PC-9 (cell line): ENCODE data around the gene ZNF266. TPM values are rescaled to one million over a fixed set of nuclear protein-coding genes. Genes with fewer than 3 reads are reported as not detected.
A peak's percentile ranks its signal among the peaks of the same experiment; 100 is the strongest.

Source experiments
- BruUV-seq: library from RNA; stranded (reverse); fragments of 400-500 nt; replicated peaks from 2 replicates; lab custom pipeline; 2021; lab: Mats Ljungman, UMichigan
- CTCF ChIA-PET: fragments of 300-600 bp; sonication (Branson Sonifier 250); formaldehyde crosslinking; loops from one replicate; lab custom pipeline; 2022; ENCODE audit warnings: antibody characterized with exemption; lab: Charles Lee
- POLR2A ChIA-PET: fragments of 300-600 bp; sonication (Branson Sonifier 250); formaldehyde crosslinking; loops from one replicate; lab custom pipeline; 2022; ENCODE audit warnings: antibody characterized with exemption; ENCODE audit not compliant: unreplicated experiment; lab: Charles Lee
- DNase-seq, 2 experiments: peaks; one replicate each; pipeline versions ENCODE4 v3.0.0 to v3.0.0-alpha.2; 2015 to 2022; ENCODE audit warnings: mixed read lengths in 1 of 2
- H2AFZ ChIP-seq: fragments of 200-600 bp; sonication (generic); 2 replicates; pipeline ENCODE4 v1.8.1; 2017; ENCODE audit warnings: antibody characterized with exemption
- H3F3A ChIP-seq: fragments of 200-600 bp; sonication (generic); 2 replicates; pipeline ENCODE4 v1.8.1; 2017; ENCODE audit warnings: antibody characterized with exemption, mild to moderate bottlenecking, low read depth; ENCODE audit not compliant: insufficient read depth
- H3K27ac ChIP-seq: fragments of 200-600 bp; sonication (generic); 2 replicates; pipeline ENCODE4 v1.6.1; 2016; ENCODE audit warnings: mixed run types
- H3K27me3 ChIP-seq: fragments of 200-600 bp; sonication (generic); 2 replicates; pipeline ENCODE4 v1.6.1; 2016; ENCODE audit warnings: low read depth, mixed run types; ENCODE audit not compliant: insufficient read depth
- H3K36me3 ChIP-seq: fragments of 200-600 bp; sonication (generic); 2 replicates; pipeline ENCODE4 v1.6.1; 2016; ENCODE audit warnings: low read depth, mixed run types
- H3K4me1 ChIP-seq: fragments of 200-600 bp; sonication (generic); replicated peaks from 2 replicates; pipeline ENCODE4 v1.6.1; 2016; ENCODE audit warnings: mixed run types; ENCODE audit not compliant: insufficient read depth
- H3K4me2 ChIP-seq: fragments of 200-600 bp; sonication (generic); 2 replicates; pipeline ENCODE4 v1.6.1; 2017; ENCODE audit warnings: mixed run types
- H3K4me3 ChIP-seq: fragments of 200-600 bp; sonication (generic); 2 replicates; pipeline ENCODE4 v1.6.1; 2016; ENCODE audit warnings: mixed run types
- H3K79me2 ChIP-seq: fragments of 200-600 bp; sonication (generic); 2 replicates; pipeline ENCODE4 v1.6.1; 2017; ENCODE audit warnings: low read depth, mixed run types
- H3K9me2 ChIP-seq: fragments of 200-600 bp; sonication (generic); 2 replicates; pipeline ENCODE4 v1.8.1; 2017; ENCODE audit warnings: mild to moderate bottlenecking; ENCODE audit not compliant: insufficient read depth
- H3K9me3 ChIP-seq: fragments of 200-600 bp; sonication (generic); 2 replicates; pipeline ENCODE4 v1.8.1; 2016; ENCODE audit warnings: low read depth; ENCODE audit not compliant: insufficient read depth
- H4K20me1 ChIP-seq: fragments of 200-600 bp; sonication (generic); 2 replicates; pipeline ENCODE4 v1.8.1; 2017; ENCODE audit not compliant: insufficient read depth
- EZH2 ChIP-seq: fragments of 200-600 bp; sonication (generic); IDR thresholded peaks from 2 replicates; pipeline ENCODE4 v1.8.0; 2017; ENCODE audit warnings: antibody characterized with exemption, low read depth
- intact Hi-C: fragments of 100-400 bp; cut with micrococcal nuclease; formaldehyde crosslinking; loops from one replicate; pipeline ENCODE4 v1.10.0; 2022; ENCODE audit not compliant: unreplicated experiment
- total RNA-seq: library from RNA; stranded (reverse); gene quantifications from 2 replicates; pipeline ENCODE4 v1.2.3, GENCODE V29; 2021
- TF ChIP-seq, protein P1 (sequence below): fragments of 200-600 bp; sonication (generic); conservative IDR thresholded peaks from 2 replicates; pipeline ENCODE4 v1.6.1; 2017; ENCODE audit warnings: mixed run types, antibody characterized with exemption, mild to moderate bottlenecking, moderate library complexity

The ZNF266 gene
- total RNA-seq, 1 experiment from 2014 or later = 13.8 TPM

DNA sequence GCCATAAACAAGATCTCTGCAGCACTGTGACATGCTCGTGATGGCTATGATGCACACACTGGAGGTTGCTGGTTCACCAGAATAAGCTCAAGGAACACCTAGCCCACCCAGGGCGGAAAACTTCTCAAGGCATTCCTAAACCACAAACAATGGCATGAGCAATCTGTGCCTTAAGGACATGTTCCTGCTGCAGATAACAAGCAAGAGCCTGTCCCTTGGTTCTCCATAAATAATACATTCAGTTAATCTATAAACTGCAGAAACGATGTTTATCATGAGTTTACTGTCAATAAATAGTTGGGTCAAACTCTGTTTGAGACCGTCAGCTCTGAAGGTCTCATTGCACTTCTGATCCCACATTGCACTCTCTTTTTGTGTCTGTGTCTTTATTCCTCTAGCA, 18.6 kb upstream of the ZNF266 start:
- H3F3A ChIP-seq = no peaks in the 10 kb centered on the region
- no peak overlapping the region for H2AFZ ChIP-seq
- CTCF ChIA-PET = no interaction called here
- no peaks in the 10 kb centered on the region for H3K79me2 ChIP-seq
- no peaks in the 10 kb centered on the region for H3K36me3 ChIP-seq
- intact Hi-C loops = no loop called here
- H3K27me3 ChIP-seq = 0 out of 2 replicates have a peak, but pooled peaks cover 11% of the 10 kb centered on the region
- no peaks in the 10 kb centered on the region for H3K4me1 ChIP-seq
- no peak overlapping the region for H3K27ac ChIP-seq
- TF ChIP-seq EZH2 = no peak
- TF ChIP-seq, protein P1, sequence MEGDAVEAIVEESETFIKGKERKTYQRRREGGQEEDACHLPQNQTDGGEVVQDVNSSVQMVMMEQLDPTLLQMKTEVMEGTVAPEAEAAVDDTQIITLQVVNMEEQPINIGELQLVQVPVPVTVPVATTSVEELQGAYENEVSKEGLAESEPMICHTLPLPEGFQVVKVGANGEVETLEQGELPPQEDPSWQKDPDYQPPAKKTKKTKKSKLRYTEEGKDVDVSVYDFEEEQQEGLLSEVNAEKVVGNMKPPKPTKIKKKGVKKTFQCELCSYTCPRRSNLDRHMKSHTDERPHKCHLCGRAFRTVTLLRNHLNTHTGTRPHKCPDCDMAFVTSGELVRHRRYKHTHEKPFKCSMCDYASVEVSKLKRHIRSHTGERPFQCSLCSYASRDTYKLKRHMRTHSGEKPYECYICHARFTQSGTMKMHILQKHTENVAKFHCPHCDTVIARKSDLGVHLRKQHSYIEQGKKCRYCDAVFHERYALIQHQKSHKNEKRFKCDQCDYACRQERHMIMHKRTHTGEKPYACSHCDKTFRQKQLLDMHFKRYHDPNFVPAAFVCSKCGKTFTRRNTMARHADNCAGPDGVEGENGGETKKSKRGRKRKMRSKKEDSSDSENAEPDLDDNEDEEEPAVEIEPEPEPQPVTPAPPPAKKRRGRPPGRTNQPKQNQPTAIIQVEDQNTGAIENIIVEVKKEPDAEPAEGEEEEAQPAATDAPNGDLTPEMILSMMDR = no peak
- no peak for DNase-seq
- H3K9me3 ChIP-seq = peaks cover 42% of the 10 kb centered on the region
- H3K4me3 ChIP-seq = no peak overlapping the region
- POLR2A ChIA-PET = interaction anchor here (0.6 kb wide), 1 partner anchor 21 kb away, joined by 3 read pairs; no protein-coding TSS in a partner anchor
- no peaks in the 10 kb centered on the region for H4K20me1 ChIP-seq
- no peak overlapping the region for H3K4me2 ChIP-seq
- no peaks in the 10 kb centered on the region for H3K9me2 ChIP-seq
- BruUV-seq = no TSS peak

DNA sequence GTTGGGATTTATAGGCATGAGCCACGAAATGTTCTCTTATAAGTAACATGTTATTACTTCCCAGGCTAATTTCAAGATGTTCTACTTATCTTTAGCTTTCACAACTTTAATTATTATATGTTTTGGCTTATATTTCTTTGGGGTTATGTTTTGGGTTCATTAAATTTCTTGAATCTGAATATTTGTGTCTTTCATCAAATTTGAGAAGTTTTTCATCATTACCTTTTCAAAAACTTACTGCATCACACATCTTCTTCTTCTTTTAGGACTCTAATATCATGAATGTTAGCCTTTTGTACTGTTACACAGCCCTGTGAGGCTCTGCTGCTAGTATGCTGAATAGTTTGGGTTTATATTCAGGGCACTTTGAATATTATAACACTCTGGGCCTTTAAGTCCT, 9.7 kb upstream of the ZNF266 start:
- H3K4me3 ChIP-seq = no peak overlapping the region
- ChIA-PET POLR2A (no interaction called here), CTCF (no interaction called here)
- H3K4me2 ChIP-seq = no peak overlapping the region
- BruUV-seq = no TSS peak
- TF ChIP-seq, protein P1 = no peak
- TF ChIP-seq EZH2 = no peak
- no peaks in the 10 kb centered on the region for H3K27me3 ChIP-seq
- H3K36me3 ChIP-seq = no peaks in the 10 kb centered on the region
- no peak overlapping the region for H3K27ac ChIP-seq
- no peaks in the 10 kb centered on the region for H3F3A ChIP-seq
- no peak overlapping the region for H2AFZ ChIP-seq
- H3K9me2 ChIP-seq = no peaks in the 10 kb centered on the region
- H3K9me3 ChIP-seq = peaks cover 51% of the 10 kb centered on the region
- H4K20me1 ChIP-seq = no peaks in the 10 kb centered on the region
- no peaks in the 10 kb centered on the region for H3K79me2 ChIP-seq
- DNase-seq = no peak
- H3K4me1 ChIP-seq = no peaks in the 10 kb centered on the region
- intact Hi-C loops = no loop called here

DNA sequence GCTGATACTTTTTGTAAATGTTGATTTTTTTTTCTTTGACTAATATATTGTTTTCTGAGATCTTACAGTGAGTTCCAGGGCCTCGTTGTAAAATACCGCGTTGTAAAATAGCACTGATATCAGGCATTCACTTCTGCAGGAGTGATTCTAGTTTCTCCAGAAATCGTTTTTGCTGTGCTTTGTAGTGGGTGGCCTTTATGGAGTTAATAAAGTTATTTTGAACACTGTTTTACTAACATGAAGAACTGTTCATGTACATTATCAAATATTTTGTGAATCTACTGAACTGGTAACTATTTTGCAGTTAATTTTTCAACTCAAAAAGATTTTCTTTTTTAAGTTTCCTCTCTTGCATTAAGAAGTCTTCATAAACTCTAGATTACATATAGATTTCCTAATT, 985 bp upstream of the ZNF266 start:
- no peak for DNase-seq
- no peak overlapping the region for H3K27ac ChIP-seq
- ChIA-PET CTCF (no interaction called here), POLR2A (no interaction called here)
- no peaks in the 10 kb centered on the region for H3K9me2 ChIP-seq
- no peaks in the 10 kb centered on the region for H3K27me3 ChIP-seq
- TF ChIP-seq EZH2 = no peak
- TF ChIP-seq, protein P1 = no peak
- peak overlapping the region; percentile 85; the same call in 1 of the 2 replicates for H3K4me3 ChIP-seq
- peaks cover 11% of the 10 kb centered on the region; the same call in 1 of the 2 replicates for H3K9me3 ChIP-seq
- peaks cover 10% of the 10 kb centered on the region for H3K79me2 ChIP-seq
- H3K4me2 ChIP-seq = peak overlapping the region; percentile 97
- intact Hi-C loops = no loop called here
- peaks cover 14% of the 10 kb centered on the region for H3K36me3 ChIP-seq
- H3F3A ChIP-seq = no peaks in the 10 kb centered on the region
- BruUV-seq = no TSS peak
- peaks cover 16% of the 10 kb centered on the region for H3K4me1 ChIP-seq
- H2AFZ ChIP-seq = peak overlapping the region; percentile 99; the same call in 1 of the 2 replicates
- H4K20me1 ChIP-seq = no peaks in the 10 kb centered on the region
